GM23248 (cell line): ENCODE results near the gene PSMC5.

Source experiments
- EZH2 ChIP-seq: fragments of 200-600 bp; sonication (generic); IDR thresholded peaks from 2 replicates; pipeline ENCODE4 v1.6.1; 2018; ENCODE audit warnings: antibody characterized with exemption, mild to moderate bottlenecking; ENCODE audit not compliant: insufficient read depth, poor library complexity, severe bottlenecking
- EZH2phosphoT487 ChIP-seq: fragments of 200-600 bp; sonication (generic); IDR thresholded peaks from 2 replicates; pipeline ENCODE4 v1.6.1; 2018; ENCODE audit warnings: antibody characterized with exemption, moderate library complexity, mild to moderate bottlenecking, low read depth; ENCODE audit not compliant: insufficient read depth

- no peak for TF ChIP-seq EZH2
- no peak for TF ChIP-seq EZH2phosphoT487
These were observed 11.1 kb upstream of the PSMC5 start for GRCh38 chr17:63816123-63816522.
